Fibroblast of skin of left biceps (primary cell): ENCODE data around the gene CSGALNACT2.
"Not testable (repeated sequence)": the region's sequence is repeated elsewhere in the genome, so short reads cannot be mapped to it uniquely, and the experiment has no call there.

Experiments
- DNase-seq, 2 experiments: peaks; one replicate each; pipeline ENCODE4 v3.0.0-alpha.2; 2013; ENCODE audit warnings: low read depth in 2 of 2

CSGALNACT2 gene

DNA sequence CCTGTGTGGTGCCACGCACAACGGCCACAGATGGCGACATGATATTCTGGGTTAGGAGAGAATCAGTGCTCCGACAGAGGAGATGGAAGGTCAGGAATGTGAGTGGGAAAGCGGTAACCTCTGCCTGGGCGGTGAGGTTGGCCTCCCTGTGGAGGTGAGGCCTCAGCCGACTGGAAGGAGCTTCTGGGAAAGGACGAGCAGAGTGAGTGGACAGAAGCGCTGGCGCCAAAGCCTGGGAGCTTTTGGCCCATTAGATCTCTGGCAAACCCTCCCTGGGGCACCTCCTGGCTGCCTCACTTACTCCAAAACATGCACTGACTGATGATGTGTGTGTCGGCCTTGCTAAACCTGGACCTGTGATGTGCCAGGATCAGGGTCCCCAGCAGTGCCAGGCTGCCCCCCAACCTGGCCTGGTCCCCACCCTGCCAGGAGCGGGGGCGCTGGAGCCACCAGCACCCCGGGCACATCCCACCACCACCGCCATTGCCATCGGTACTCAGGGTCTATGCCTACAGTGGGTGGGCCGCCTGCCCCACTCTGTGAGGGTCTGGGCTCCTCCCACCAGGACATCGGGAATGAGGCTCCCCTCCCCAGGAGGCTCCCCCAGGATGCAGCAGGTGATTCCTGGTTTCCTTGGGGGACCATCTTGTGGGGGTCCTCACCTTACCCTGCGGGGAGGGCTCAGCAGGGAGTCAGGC is 77.7 kb downstream of the CSGALNACT2 start:
- no peak for DNase-seq

- no peak for DNase-seq
Observed at GRCh38 chr10:43216931-43217562, 78.8 kb downstream of the CSGALNACT2 start.

GRCh38 chr10:43217563-43218205 is 79.4 kb downstream of the CSGALNACT2 start:
- no peak for DNase-seq

DNA sequence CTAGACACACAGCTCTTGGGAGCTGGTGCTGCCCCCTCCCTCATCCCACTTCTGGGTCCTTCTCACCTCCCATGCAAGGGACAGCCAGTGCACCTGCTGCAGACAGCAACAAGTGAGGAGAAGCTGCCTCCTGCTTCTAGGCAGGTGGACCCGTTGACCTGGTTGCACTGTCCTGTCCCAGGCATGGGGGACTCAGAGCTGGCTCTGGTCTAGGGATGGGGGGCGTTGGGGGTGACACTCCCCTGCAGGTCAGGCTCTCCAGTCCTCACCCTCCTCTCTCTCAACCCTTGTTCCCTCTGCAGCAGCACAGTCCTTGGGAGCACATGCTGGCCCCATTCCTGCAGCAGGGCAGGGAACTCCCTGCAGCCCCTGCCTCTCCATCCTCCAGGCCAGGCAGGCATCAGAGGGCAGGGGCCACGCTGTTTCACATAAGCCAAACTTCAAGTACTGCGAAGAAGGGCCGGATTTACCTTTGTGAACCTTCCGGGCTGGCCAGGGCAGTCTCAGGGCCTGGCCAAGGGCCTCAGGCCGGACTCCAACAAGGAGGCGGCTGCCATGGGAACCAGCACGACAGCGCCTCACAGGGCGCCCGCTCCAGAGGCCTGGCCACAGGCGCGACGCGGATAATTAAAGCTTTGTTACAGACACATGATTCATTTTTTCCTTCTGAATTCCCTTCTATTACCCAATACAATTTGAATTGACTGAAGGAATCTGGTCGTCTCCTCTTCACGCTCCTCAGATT is 80.1 kb downstream of the CSGALNACT2 start:
- no peak for DNase-seq

DNA sequence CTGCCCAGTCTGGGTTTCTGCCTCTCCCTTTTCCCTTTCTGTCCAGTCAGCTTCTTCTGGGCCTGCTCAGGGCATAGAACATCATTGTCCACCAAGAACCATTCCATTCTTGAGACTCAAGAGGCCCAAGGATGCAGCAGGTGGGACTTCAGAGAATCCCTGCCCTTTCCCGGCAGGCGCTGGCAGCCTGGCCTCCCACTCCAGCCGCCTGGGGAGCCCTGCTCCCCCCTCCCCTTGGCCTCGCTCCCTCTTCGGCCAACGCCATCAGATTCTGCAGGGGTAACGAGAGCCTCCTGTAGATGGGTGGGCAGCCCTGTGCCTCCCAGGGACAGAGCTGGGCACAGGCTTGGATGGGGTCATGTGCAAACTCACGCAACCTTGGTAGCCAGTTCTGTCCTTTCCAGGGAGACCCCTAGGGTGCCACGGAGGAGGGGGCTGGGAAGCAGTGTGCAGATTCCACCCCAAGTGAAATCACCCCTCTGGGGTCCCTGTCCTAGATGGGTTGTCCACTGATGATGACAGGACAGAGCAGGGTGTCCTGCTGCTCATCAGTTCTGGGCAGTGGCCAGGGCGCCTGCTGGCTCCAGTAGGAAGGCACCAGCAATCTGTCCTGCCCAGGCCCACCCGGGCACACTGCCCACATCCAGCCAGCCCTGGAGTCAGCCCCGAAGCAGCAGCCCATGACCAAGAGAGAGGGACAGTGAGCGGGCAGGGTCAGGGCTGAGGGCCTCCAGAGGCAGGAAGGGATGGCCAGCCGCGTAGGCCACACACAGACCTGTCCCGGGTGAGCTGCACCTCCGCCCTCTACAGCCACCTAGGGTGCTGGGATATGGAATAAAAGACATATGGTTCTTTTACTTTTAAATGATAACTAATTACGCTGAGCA is 80.9 kb downstream of the CSGALNACT2 start:
- no peak for DNase-seq

- no peak for DNase-seq
Observed at GRCh38 chr10:43219848-43220247, 81.6 kb downstream of the CSGALNACT2 start.

DNA sequence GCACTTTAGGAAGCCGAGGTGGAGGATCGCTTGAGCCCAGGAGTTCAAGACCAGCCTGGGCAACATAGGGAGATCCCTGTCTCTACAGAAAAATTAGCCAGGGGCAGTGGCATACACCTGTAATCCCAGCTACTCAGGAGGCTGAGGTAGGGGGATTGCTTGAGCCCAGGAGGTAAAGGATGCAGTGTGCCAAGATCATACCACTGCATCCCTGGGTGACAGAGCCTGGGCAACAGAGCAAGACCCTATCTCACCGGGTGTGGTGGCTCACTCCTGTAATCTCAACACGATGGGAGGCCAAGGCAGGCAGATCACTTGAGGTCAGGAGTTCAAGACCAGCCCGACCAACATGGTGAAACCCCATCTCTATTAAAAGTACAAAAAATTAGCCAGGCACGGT is 82.0 kb downstream of the CSGALNACT2 start:
- not testable (repeated sequence) for DNase-seq

DNA sequence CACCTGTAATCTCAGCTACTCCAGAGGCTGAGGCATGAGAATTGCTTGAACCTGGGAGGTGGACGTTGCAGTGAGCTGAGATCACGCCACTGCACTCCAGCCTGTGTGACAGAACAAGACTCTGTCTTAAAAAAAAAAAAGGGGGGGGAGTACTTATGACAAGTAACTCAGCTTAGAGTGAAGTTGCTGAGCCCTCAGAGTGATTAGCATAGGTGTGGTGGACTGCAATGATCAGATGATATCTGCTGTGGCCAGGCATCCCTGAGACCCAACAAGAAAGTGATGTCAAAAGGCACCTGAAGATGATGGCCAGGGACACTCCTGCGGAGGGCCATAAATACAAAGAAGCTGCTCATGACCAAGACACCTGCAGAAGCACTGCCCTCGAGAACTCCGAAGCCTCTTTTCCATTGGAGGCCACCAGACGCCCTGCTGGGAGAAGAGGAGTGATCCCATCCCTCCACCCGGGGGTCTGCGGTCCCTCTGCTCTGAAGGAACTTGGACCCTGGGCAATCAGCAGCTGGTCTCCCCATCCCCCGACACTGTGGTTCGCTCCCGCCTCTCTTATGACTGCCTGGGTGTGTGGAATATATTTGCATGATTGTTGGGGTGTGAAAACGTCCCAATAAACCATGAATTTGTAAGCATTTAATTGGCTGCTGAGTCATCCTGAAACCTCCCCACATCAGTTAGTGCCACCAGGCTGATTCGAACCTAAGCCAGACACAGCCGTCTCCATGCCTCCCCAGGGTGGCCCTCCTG is 82.6 kb downstream of the CSGALNACT2 start:
- DNase-seq = no peak

DNA sequence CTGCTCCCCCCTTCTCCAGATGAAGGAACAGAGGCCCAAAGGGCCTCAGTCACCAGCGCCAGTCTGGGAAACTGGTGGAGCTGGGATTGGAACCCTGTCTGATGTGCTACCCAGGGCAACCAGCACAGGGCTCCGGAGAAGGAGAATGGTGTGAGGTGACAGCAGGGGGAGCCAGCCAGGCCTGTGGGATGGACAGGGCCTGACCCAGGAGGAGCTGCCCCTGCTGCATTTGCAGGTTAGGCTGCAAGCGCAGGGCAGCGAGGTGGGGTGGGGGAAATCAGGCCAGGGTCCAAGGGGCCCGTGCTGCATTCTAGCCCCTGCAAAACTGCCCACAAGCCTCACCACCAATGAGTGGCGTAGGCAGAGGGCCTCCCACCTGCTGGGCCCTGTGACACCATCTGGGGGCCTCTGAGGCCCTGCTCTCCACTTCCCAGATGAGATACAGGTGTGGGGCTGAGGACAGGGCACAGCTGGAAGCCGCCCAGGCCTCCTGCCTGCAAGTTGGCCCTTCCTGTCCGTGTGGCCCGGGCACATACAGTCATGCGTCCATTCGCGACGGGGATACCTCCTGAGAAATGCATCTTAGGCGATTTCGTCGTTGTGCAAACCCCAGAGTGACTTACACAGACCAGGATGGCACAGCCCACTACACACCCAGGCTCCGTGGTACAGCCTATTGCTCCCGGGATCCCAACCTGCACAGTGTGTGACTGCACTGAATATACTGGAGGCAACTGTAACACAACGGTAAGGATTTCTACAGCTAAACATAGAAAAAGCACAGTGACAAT is 83.4 kb downstream of the CSGALNACT2 start:
- no peak for DNase-seq

DNA sequence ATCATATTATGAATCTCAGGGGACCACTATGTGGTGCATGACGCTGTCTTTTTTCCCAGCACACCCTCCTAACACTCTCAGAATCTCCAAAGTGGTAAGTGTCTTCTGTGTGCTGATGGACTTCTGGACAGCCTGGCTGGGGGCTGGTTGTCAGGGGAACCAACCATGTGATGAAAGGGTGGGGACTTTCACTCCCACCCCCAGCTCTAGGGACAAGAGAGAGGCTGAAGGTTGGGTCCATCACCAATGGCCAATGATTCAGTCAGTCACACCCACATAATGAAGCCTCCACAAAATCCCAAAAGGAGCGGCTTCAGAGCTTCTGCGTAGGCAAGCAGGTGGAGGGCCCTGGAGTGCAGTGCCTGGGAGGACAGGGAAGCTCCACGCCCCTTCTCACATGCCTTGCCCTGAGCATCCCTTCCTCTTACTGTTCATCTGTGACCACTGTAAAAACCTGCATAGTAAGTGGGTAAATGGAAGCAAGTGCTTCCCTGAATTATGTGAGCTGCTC is 84.0 kb downstream of the CSGALNACT2 start:
- no peak for DNase-seq

DNA sequence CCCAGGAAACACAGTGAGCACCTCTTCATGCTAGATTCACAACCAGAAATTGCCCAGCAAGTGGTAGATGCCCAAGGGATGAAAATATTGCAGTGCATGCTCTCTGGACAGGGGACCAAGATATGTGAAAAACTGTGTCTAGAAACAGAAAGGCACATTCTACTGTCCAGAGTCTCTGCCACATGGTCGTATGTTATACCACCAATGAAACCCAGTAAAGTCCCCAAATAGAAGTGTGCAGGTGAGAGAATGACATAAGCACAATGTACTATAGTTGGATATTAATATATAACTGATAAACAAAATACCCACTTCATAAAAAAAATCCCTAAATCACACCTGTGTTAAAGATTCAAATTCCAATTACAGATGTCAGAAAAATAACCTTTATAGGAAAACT is 84.8 kb downstream of the CSGALNACT2 start:
- DNase-seq = no peak

- DNase-seq = no peak
Observed at GRCh38 chr10:43224321-43224720, 86.1 kb downstream of the CSGALNACT2 start.

DNA sequence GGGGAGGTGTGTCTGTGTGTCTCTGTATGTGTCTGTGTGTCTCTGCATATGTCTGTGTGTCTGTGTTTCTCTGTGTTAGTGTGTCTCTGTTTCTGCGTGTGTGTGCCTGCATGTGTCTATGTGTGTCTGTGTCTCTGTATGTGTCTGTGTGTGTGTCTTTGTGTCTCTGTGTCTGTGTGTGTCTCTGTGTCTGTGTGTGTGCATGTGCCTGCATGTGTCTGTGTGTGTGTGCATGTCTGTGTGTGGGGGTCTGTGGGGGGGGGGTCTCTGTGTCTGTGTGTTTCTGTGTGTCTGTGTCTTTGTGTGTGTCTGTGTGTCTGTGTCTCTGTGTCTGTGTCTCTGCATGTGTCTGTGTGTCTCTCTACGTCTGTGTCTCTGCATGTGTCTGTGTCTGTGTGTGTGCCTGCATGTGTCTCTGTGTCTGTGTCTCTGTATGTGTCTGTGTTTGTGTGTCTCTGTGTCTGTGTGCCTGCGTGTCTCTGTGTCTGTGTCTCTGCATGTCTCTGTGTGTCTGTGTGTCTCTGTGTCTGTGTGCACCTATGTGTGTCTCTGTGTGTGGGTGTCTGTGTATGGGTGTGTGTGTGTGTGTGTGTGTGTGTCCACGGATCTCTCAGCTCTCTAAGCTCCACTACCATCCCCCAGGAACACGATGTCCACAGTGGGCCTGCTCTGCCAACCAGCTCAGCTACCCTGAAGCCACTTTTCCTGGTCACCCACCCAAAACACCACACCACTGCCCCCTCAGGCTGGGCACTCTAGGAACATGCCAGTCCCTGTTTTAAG is 87.0 kb downstream of the CSGALNACT2 start:
- DNase-seq = no peak

DNA sequence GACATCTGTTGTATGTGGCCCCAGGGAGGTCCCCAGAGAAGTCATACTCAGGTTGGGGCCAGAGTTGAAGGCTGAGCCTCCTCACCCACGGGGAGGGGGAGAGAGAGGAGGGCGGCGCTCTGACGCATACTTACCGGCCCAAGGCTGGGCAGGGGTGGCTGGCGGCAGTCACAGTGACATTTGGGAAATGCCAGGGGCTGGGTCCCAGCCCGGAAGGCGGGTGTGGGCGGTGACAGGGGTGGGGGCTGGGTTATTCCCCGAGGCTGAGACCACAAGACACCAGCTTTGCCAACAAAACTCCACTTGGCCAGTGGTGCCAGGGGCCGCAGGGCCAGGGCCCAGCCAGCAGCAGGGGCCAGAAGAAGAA is 87.5 kb downstream of the CSGALNACT2 start:
- no peak for DNase-seq

DNA sequence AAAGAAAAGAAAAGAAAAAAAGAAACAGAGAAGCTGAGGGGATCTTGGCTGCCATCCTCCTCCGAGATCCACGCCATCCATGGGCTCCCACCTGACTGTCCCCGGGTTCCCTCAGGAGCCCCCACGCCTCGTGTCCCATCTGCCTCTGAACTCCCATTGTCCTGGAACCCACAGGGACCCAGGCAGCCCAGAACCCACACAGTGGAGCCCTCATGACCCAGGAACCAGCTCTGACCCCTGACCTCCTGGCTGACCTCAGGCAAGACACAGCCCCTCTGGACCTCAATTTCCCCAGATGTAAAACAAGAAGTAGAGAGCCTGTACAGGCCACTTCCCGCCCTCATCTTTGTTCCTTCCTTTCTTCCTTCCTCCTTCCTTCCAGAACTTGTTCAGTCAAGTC is 88.2 kb downstream of the CSGALNACT2 start:
- no peak for DNase-seq

GRCh38 chr10:43226851-43227845 is 88.9 kb downstream of the CSGALNACT2 start:
- no peak for DNase-seq

DNA sequence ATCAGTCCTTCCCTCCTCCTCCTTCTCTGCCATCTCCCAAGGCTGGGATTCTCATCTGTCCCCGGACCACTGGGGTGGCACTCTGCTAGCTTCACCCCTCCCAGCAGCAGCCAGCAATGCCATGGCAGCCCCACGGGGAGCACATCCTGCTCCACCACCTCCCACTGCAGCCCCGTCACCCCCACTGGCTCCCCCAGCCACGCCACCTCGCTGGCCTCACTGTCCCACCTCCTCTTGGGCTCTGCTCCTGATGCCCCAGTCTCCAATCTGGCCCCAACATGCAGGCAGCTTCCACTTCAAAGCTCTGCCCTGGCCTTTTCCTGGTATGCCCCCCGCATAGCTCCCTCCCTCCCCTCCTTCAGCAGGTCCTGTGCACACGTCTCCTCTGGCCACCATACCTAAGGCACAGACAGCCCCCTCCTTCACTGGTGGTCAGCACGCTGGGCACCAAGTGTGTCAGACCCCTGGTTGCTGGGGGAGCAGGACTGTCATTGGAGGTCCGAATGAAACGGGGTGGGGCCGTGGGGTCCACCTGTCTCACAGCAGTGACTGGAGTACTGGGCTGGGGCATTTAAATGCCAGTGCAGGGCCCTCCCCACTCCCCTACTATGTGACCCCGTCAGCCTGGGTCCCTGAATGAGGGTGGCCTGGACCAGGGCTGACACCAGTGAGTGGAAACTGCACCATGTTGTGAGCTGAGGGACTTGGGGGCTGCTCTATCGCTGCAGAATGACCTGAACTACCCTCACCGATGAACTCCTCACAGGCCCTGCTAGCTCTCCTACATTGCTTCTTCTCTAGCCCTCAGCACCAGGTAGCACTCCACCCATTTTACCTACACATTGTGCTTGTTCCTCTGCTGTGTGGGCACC is 89.9 kb downstream of the CSGALNACT2 start:
- DNase-seq = no peak
